NK-92 (cell line): ENCODE data around the gene PRKG1.

Source experiments
- DNase-seq: peaks from one replicate; lab custom pipeline; 2025; ENCODE audit not compliant: unreplicated experiment; lab: John Stamatoyannopoulos, UW

PRKG1 gene

DNA sequence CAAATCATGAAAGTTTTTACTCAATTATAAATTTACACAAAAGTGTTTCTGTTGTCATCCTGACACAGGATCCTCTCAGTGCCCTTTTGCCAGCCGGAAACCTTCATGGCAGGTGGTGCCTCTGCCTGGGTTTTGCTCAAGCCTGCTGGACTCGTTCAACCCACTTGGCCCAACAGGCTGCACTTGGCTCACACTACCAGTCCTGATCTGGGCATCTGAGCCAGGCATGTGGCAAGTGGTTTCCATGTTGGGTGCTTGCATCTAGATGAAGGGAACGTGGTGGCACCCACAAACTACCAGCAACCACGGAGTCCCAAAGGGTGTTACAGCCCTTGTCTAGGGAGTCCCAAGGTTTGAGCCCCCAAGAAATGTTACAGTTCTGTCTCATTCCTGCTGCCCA is 787.4 kb downstream of the PRKG1 start:
- no peak for DNase-seq

GRCh38 chr10:51862149-51862548 is 787.9 kb downstream of the PRKG1 start:
- no peak for DNase-seq

GRCh38 chr10:51867956-51868355 is 793.7 kb downstream of the PRKG1 start:
- no peak for DNase-seq

DNA sequence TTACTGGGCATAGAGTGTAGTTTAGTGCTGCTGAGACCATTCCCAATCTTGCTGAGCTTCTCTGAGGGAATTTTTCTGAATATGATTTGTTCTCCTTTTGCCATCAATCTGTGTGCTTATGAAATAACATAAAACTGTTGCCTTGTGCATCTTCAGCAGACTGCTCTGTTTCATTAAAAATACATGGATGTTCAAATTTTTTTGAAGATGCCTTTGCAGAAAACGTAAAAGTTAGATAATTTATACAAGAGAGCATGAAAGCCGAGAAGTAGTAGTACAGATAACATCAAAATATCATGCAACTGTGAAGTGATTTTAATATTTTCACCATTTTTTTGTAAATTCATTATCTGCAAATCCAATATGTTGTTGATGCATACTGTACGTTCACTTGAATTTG is 799.8 kb downstream of the PRKG1 start:
- no peak for DNase-seq

DNA sequence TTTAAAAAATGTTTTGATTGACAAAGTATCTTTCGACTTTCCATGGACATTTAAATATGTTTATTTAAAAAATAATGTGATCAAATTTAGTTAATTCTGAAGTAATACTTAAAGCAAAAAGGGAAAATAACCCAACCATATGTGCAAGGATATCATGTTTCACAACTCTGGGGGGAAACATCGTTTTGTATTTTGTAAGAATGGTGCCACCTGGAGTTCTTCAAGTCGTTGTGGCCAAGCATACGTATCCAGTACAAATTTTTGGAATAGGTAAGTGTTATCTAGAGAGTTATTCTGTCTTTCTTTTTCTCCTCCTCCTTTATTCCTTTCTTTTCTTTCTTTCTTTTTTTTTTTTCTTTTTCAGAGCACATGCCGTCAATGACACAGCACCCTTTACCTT is 801.3 kb downstream of the PRKG1 start:
- DNase-seq, result no peak

GRCh38 chr10:51876503-51876902 is 802.2 kb downstream of the PRKG1 start:
- DNase-seq, result no peak

- DNase-seq, result no peak
Observed at GRCh38 chr10:51876979-51877378, 802.7 kb downstream of the PRKG1 start.

DNA sequence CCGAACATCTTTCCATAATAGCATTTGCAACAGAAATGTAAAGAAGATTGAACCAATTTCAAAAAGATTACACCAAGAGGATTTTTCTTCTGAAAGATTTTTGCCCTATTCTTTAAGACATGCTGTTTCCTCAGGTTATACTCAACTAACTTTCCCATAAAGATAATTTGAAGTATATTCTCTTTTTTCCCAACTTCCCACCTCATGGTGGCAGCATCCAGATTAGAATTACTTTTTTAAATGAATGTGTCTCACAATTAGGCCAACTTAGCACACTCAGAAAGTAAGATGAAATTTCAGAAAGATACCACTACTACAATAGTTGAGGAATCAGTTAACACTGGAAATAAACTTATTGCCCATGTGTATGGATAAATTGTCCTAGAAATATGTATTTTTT is 803.3 kb downstream of the PRKG1 start:
- DNase-seq, result no peak

GRCh38 chr10:51878695-51879094 is 804.4 kb downstream of the PRKG1 start:
- DNase-seq, result no peak

GRCh38 chr10:51879238-51879637 is 805.0 kb downstream of the PRKG1 start:
- no peak for DNase-seq

- DNase-seq, result no peak
Observed at GRCh38 chr10:51881213-51881612, 806.9 kb downstream of the PRKG1 start.

DNA sequence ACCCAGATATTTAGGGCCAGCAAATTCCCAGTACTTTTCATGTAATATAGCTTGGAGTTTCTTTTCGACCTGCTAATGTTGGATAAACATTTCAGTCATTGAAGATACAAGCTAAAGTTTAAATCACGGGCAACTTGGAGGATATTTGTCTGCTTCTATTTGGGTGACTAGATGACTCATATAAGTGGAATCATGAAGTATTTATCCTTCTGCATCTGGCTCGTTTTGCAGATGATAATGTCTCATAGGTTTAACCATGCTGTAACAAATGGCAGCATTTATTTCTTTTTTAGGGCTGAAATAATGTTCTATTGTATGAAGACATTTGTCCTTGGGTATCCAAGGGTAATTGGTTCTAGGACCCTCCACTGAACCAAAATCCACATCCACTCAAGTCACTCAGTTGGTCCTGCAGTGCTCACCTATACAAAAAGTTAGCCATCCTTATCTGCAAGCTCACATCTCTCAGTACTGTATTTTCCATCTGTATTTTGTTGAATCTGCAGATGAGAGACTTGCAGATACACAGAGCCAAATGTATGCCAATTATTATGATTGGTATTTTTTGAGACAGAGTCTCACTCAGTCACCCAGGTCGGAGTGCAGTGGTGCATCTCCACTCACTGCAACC is 812.3 kb downstream of the PRKG1 start:
- DNase-seq, result no peak

DNA sequence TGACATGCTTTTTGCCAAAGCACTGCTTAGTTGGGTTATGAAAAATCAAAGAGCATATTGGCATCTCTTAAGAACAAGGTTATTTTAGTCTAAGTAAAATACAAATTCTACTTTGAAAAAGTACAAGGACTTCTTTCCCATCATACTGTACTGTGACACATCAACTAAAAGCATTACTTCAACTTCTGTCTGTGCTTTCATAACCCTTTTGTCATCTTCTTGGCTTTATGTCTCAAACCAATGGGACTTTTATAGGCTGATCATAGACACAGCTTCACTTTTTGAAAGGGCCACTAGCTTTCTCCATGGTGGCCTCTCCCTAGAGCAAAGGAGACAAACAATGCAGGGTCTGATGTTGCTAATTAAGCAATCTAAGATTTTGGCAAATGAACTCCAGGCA is 814.0 kb downstream of the PRKG1 start:
- no peak for DNase-seq

DNA sequence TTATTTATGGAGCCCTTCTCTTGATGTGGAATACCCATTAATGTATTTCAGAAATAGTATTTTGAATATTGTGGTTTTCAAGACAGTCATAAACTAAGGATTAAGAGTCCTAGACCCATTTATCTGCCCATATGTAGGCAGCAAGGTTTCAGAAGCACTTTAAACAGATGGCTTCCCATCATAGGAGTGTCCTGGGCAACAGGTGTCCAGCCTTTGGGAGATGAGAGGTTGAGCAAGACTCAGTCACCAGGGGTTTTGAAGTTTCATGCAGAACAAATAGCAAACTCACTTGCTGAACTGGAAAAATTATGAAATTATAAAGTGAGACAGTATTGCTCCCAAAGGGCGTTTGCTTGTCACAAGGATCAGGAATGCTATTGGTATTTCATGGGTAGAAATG is 818.0 kb downstream of the PRKG1 start:
- DNase-seq, result no peak

DNA sequence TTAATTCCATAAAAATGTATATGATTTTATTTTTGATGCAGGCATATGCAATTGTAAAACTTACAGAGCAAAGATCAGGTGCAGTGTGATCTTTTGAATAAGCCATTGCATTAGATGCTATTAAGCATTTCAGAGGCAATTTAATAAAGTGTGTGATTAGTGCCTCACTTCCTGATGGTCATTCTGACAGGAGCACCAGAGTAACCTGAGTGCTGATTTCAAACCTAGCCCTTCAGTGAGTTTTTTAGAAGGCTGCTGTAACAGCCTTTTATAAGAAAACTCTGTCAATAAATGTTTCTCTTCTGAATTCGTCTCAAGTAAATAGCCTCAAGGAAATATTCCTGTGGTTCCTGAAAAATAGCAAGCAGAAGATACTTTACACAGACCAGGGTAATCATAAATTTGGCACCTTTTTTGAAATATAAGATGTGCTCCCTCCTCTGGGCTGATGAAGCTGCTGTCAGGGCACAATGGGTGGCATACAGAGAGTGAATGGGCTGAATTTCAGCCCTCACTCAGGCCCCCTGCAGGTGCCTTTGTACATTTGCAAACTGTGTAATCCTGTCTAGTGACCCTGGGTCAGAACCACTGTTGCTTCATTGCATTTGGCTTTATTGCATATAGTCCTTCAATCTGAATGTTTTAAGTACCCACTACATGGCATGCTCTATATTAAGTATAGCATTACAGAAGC is 818.8 kb downstream of the PRKG1 start:
- DNase-seq, result no peak

- DNase-seq, result no peak
Observed at GRCh38 chr10:51894771-51895578, 820.7 kb downstream of the PRKG1 start.

- no peak for DNase-seq
Observed at GRCh38 chr10:51896849-51897248, 822.6 kb downstream of the PRKG1 start.

DNA sequence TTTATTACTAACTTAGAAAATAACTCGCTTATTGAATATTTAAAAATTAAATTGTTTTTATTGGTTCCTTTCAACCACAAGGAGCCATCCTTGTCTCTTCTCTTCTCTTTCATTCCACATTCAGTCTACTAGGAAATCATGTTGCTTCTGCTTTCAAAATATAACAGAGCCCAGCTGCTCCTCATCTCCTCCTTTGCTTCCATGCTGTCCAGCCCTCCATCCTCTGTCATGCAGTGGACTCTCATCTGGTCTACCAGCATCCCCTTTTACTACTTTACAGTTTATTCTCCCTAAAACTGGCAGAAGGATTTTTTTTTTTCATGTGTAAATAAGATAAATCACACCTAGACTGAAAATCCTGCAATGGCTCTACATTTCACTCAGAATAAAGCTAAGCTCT is 823.3 kb downstream of the PRKG1 start:
- no peak for DNase-seq

- no peak for DNase-seq
Observed at GRCh38 chr10:51900180-51900579, 825.9 kb downstream of the PRKG1 start.

DNA sequence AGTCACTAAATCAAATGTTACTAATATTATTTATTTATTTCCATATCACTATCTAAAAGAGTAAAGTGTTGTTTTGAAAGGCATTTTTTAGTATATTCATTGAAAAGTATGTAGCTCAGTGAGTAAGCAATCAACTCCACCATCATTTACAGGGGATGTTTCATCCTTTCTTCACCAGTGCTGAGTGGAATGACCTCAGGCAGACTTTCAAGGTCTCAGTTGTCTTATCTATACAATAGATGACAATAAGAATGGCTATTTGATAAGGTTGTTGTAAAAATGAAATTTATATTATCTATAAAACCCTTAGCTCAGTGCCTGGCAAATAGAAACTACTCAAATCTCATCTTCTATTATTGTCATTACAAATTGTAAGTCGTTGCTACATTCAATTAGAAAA is 829.4 kb downstream of the PRKG1 start:
- DNase-seq, result no peak

DNA sequence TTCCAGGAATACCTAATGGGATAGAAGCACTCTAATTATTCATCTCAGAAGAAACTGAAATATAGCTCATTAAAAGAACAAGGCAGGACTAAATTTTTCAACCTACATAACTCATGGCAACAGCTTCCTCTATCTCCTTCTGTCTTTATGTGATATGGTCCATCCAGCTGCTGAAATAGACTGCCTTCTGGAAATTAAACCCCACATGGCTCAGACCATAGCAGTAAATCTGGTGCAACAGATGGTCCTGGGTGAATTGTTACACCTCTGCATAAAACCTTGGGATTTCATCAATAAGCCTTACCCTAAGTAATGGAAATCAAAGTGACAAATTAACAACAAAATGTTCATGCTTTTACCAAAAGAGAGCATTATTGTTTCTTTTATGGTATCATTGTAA is 830.7 kb downstream of the PRKG1 start:
- no peak for DNase-seq

DNA sequence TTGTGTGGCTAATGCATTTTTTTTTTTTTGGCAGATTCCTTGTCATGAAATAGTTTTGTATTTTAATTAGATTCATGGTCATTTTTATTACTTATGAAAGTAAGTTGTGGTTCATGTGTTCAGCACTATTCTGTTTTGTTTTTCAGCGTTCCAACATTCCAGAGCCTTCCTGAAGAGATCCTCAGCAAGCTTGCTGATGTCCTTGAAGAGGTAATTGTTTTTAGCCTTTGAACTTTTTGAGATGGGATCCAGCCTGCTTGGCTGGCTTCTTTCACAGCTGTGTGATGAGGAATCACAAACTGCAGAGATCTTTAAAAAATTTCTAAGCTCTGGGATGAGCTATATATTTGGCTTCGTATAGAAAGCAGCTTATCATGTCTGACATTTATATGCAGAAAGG is 833.1 kb downstream of the PRKG1 start:
- DNase-seq, result no peak
